GM18511 (cell line): ENCODE measurements around the gene PDE2A.
"Not testable (repeated sequence)": the region's sequence is repeated elsewhere in the genome, so short reads cannot be mapped to it uniquely, and the experiment has no call there.

Source experiments
- ATAC-seq: cut with Tn5 transposase; IDR thresholded peaks from one replicate; pipeline ENCODE4 v1.9.1; 2021; ENCODE audit warnings: mild to moderate bottlenecking, moderate library complexity; ENCODE audit not compliant: unreplicated experiment

PDE2A gene

GRCh38 chr11:72560864-72561263 lies 113.4 kb downstream of the PDE2A start:
- not testable (repeated sequence) for ATAC-seq

GRCh38 chr11:72556433-72556832 lies 117.8 kb downstream of the PDE2A start:
- no peak for ATAC-seq

- not testable (repeated sequence) for ATAC-seq
Measured at GRCh38 chr11:72555014-72555522, 119.2 kb downstream of the PDE2A start.

- no peak for ATAC-seq
Measured at GRCh38 chr11:72553706-72554105, 120.5 kb downstream of the PDE2A start.

- ATAC-seq = no peak
Measured at GRCh38 chr11:72552399-72552910, 121.8 kb downstream of the PDE2A start.

- no peak for ATAC-seq
Measured at GRCh38 chr11:72551571-72551970, 122.7 kb downstream of the PDE2A start.

GRCh38 chr11:72548463-72548862 lies 125.8 kb downstream of the PDE2A start:
- ATAC-seq = no peak

- ATAC-seq = no peak
Measured at GRCh38 chr11:72546866-72547265, 127.4 kb downstream of the PDE2A start.

- ATAC-seq = no peak
Measured at GRCh38 chr11:72544589-72544988, 129.6 kb downstream of the PDE2A start.

GRCh38 chr11:72543849-72544542 lies 130.2 kb downstream of the PDE2A start:
- ATAC-seq = no peak

- no peak for ATAC-seq
Measured at GRCh38 chr11:72541257-72541974, 132.8 kb downstream of the PDE2A start.

GRCh38 chr11:72537051-72537450 lies 137.2 kb downstream of the PDE2A start:
- no peak for ATAC-seq

- ATAC-seq = no peak
Measured at GRCh38 chr11:72535194-72535547, 139.1 kb downstream of the PDE2A start.

- ATAC-seq = no peak
Measured at GRCh38 chr11:72534371-72535193, 139.6 kb downstream of the PDE2A start.

- no peak for ATAC-seq
Measured at GRCh38 chr11:72529068-72529467, 145.2 kb downstream of the PDE2A start.

GRCh38 chr11:72528121-72528520 lies 146.1 kb downstream of the PDE2A start:
- ATAC-seq = no peak
